HL-60 (cell line): ENCODE measurements around the gene PARD3.
"Not testable (repeated sequence)": the region's sequence is repeated elsewhere in the genome, so short reads cannot be mapped to it uniquely, and the experiment has no call there.

ENCODE experiments used
- DNase-seq, 2 experiments: peaks; one replicate each; pipeline ENCODE4 v3.0.0-alpha.2; 2010 to 2020; ENCODE audit warnings: low read depth in 1 of 2, low spot score in 1 of 2
- H3K27ac ChIP-seq: fragments of 250-450 bp; sonication (Bioruptor Pico); replicated peaks from 2 replicates; pipeline ENCODE4 v1.5.1; 2020; ENCODE audit warnings: mild to moderate bottlenecking, moderate library complexity
- H3K27me3 ChIP-seq: fragments of 250-450 bp; sonication (Bioruptor Pico); 2 replicates; pipeline ENCODE4 v1.5.1; 2021; ENCODE audit warnings: mild to moderate bottlenecking, moderate library complexity; ENCODE audit not compliant: insufficient read depth, poor library complexity, severe bottlenecking
- H3K4me3 ChIP-seq: replicated peaks from 2 replicates; pipeline ENCODE4 v1.5.1; 2011; ENCODE audit warnings: mild to moderate bottlenecking, control low read depth, low read length; ENCODE audit not compliant: insufficient read depth
- CTCF ChIP-seq: IDR thresholded peaks from one replicate; pipeline ENCODE4 v1.5.1; 2011; ENCODE audit warnings: low read length, control low read depth, inconsistent platforms; ENCODE audit not compliant: insufficient read depth
- GABPA ChIP-seq: IDR thresholded peaks from 2 replicates; pipeline ENCODE4 v1.6.1; 2012; ENCODE audit warnings: low read depth
- POLR2AphosphoS5 ChIP-seq: IDR thresholded peaks from 2 replicates; pipeline ENCODE4 v1.6.1; 2012; ENCODE audit warnings: low read depth
- REST ChIP-seq: IDR thresholded peaks from 2 replicates; pipeline ENCODE4 v1.6.1; 2012; ENCODE audit warnings: low read depth; ENCODE audit not compliant: insufficient replicate concordance
- SPI1 ChIP-seq: IDR thresholded peaks from 2 replicates; pipeline ENCODE4 v1.6.1; 2012; ENCODE audit warnings: low read depth, mild to moderate bottlenecking, borderline replicate concordance

Gene PARD3

GRCh38 chr10:34744590-34744989 lies 70.5 kb downstream of the PARD3 start:
- no peaks in the 10 kb centered on the region for H3K27me3 ChIP-seq

GRCh38 chr10:34743814-34744213 lies 71.3 kb downstream of the PARD3 start:
- TF ChIP-seq SPI1 = no peak
- no peak for TF ChIP-seq GABPA
- TF ChIP-seq POLR2AphosphoS5 = no peak
- TF ChIP-seq CTCF = no peak
- no peak for DNase-seq
- Histone ChIP-seq H3K4me3 (no peak overlapping the region), H3K27me3 (no peaks in the 10 kb centered on the region), H3K27ac (no peak overlapping the region)

More at GRCh38 chr10:34744590-34744989, 70.5 kb downstream of the PARD3 start:
- DNase-seq = no peak
- no peak for TF ChIP-seq GABPA
- TF ChIP-seq POLR2AphosphoS5 = no peak
- no peak for TF ChIP-seq CTCF
- TF ChIP-seq REST = no peak
- no peak for TF ChIP-seq SPI1
- Histone ChIP-seq H3K4me3 (no peak overlapping the region), H3K27ac (no peak overlapping the region)

GRCh38 chr10:34742456-34742855 lies 72.6 kb downstream of the PARD3 start:
- TF ChIP-seq SPI1 = no peak
- no peak for TF ChIP-seq POLR2AphosphoS5
- TF ChIP-seq REST = no peak

GRCh38 chr10:34741087-34741486 lies 74.0 kb downstream of the PARD3 start:
- H3K27ac ChIP-seq, H3K27me3 ChIP-seq, DNase-seq, H3K4me3 ChIP-seq: not testable (repeated sequence)

More at GRCh38 chr10:34742456-34742855, 72.6 kb downstream of the PARD3 start:
- Histone ChIP-seq H3K4me3 (no peak overlapping the region), H3K27ac (no peak overlapping the region), H3K27me3 (no peaks in the 10 kb centered on the region)
- DNase-seq = no peak

- Histone ChIP-seq H3K27ac (no peak overlapping the region), H3K4me3 (no peak overlapping the region), H3K27me3 (no peaks in the 10 kb centered on the region)
- TF ChIP-seq GABPA (no peak), CTCF (no peak), SPI1 (no peak), POLR2AphosphoS5 (no peak), REST (no peak)
- no peak for DNase-seq
Measured at GRCh38 chr10:34740321-34740720, 74.8 kb downstream of the PARD3 start.
